HL-60/S4 treated with retinoic acid at 250 ng/mL for 4 days and 3 days (cell line): ENCODE results near the gene DHX34.
"Not testable (repeated sequence)": the region's sequence is repeated elsewhere in the genome, so short reads cannot be mapped to it uniquely, and the experiment has no call there.

Experiments
- in situ Hi-C: fragments of 300-500 bp; cut with MboI; formaldehyde crosslinking; loops from 2 replicates; pipeline ENCODE4 v1.7.0; 2022; ENCODE audit warnings: low sequenced_read_pairs

Gene DHX34

DNA sequence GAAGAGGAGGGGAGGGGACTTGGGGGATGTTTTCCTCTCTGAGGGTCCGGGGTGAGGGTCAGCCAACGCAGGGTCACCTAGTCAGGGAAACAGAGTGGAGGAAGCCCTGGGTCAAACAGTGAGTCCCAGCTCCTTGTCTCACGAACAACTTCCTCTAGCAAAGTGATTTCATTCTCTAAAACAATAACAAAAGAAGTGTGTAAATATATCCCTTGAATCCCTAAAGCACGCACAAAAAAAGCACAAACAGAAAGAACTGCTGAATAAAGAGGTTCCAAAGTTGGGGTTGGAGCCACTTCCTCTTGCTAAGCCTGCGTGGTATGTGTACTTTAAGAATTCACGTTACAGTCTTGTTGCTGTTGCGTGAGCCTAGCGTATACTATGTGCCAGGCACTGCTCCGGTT, 18.6 kb upstream of the DHX34 start:
- in situ Hi-C loops: no loop called here

DNA sequence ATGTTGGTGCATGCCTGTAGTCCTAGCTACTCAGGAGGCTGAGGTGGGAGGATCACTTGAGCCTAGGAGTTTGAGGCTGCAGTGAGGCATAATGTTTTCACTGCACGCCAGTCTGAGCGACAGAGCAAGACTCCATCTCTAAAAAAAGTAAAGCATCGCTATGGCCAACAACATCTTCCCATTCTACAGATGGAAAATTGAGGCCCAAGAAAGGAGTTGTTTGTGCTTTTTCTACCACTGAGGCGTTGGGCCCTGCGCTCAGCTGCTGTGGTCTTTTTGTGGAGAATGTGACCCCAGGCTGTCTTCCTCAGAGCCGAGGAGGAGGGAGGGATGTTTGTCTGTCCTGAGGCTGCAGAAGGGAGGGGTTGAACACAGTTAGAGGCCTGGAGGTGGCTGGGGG, 17.6 kb upstream of the DHX34 start:
- in situ Hi-C loops: no loop called here

DNA sequence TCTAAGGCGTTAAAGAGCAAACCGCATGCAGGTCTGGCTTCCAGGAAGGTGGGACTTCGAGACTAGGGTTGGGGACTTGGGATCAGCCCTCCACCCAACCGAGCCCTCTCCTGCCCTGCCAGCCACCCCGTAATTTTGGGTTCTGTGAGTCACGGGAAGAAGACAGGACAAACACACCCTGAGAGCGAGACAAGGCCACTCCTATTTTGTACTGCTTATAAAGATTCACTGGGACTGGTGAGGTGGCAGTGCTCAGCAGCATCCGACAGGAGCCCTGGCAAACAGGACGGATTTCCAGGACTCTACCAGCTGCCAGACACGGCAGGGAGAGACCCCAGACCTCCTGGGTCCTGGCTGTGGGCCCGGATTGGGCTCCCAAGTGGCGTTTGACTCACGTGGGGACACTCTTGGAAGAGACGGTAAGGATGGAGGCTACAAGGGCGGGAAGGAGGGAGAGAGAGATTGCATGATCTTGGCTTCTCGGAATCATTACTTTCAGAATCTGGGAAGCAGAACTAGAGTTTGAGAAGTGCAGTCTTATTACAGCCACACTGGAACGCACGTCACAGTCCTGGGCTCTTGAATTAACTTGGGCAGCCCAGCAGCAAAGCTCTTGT, 17.1 kb upstream of the DHX34 start, which contains the start of gene C5AR2:
Gene C5AR2 (plus strand): TSS at position 245 of the 617 bp plus-strand sequence. CDS start 8,625 bp downstream, outside the sequence.
- in situ Hi-C loops: no loop called here

- in situ Hi-C loops: not testable (repeated sequence)
Measured at GRCh38 chr19:47336765-47337718, 12.1 kb upstream of the DHX34 start.

GRCh38 chr19:47339196-47339880, 9.8 kb upstream of the DHX34 start:
- in situ Hi-C loops: no loop called here

DNA sequence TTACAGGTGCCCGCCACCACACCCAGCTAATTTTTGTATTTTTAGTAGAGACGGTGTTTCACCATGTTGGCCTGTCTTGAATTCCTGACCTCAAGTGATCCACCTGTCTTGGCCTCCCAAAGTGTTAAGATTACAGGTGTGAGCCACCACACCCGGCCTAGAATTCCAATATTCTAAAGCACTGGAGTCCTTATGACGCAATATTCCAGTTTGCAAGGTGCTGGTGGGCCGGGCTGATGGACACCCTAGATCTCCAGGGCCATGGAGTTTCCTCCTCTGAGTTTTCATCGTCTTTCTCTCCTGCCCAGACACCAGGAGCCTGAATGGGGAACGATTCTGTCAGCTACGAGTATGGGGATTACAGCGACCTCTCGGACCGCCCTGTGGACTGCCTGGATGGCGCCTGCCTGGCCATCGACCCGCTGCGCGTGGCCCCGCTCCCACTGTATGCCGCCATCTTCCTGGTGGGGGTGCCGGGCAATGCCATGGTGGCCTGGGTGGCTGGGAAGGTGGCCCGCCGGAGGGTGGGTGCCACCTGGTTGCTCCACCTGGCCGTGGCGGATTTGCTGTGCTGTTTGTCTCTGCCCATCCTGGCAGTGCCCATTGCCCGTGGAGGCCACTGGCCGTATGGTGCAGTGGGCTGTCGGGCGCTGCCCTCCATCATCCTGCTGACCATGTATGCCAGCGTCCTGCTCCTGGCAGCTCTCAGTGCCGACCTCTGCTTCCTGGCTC, 8.5 kb upstream of the DHX34 start:
- in situ Hi-C loops: no loop called here

- in situ Hi-C loops: no loop called here
Measured at GRCh38 chr19:47341734-47342133, 7.4 kb upstream of the DHX34 start.

DNA sequence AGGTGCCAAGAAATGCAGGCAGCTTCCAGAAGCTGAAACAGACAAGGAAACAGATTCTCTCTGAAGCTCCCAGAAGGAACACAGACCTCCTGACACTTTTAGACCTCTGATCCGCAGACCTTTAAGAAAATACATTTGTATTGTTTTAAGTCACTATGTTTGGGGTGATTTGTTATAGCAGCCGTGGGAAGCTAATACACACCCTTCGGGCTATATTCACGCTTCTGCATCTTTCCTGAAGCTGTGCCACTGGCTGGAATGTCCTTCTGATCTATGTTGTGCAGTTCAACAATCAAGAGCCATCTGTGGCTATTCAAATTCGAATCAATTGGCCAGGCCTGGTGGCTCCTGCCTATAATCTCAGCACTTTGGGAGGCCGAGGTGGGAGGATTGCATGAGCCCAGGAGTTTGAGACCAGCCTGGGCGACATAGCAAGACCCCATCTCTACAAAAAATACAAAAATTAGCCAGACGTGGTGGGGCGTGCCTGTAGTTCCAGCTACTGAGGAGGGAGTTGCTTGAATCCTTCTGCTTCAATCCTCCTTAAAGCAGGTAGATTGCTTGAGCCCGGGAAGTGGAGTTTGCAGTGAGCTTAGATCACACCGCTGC, 5.8 kb upstream of the DHX34 start:
- in situ Hi-C loops: no loop called here

GRCh38 chr19:47344425-47344824, 4.7 kb upstream of the DHX34 start:
- in situ Hi-C loops: no loop called here

DNA sequence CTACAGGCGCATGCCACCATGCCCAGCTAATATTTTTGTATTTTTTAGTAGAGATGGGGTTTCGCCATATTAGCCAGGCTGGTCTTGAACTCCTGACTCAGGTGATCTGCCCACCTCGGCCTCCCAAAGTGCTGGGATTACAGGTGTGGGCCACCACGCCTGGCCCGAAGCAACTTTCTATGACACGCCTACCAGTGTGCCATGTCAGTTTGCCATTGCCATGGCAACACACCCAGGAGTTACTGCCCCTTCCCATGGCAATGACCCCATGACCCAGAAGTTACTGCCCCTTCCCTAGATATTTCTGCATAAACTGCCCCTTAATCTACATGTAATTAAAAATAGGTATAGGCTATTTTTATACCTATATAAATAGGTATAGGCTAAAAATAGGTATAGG, 3.1 kb upstream of the DHX34 start:
- in situ Hi-C loops: not testable (repeated sequence)

GRCh38 chr19:47350630-47351029, 1.5 kb downstream of the DHX34 start:
- in situ Hi-C loops: no loop called here

GRCh38 chr19:47351548-47351947, 2.4 kb downstream of the DHX34 start:
- in situ Hi-C loops: no loop called here

GRCh38 chr19:47352095-47352494, 3.0 kb downstream of the DHX34 start:
- in situ Hi-C loops: no loop called here

- in situ Hi-C loops: no loop called here
Measured at GRCh38 chr19:47353307-47353712, 4.2 kb downstream of the DHX34 start.

GRCh38 chr19:47356900-47357299, 7.8 kb downstream of the DHX34 start:
- in situ Hi-C loops: no loop called here

- in situ Hi-C loops: no loop called here
Measured at GRCh38 chr19:47357788-47358680, 8.9 kb downstream of the DHX34 start.

- in situ Hi-C loops: no loop called here
Measured at GRCh38 chr19:47358936-47359335, 9.8 kb downstream of the DHX34 start.

DNA sequence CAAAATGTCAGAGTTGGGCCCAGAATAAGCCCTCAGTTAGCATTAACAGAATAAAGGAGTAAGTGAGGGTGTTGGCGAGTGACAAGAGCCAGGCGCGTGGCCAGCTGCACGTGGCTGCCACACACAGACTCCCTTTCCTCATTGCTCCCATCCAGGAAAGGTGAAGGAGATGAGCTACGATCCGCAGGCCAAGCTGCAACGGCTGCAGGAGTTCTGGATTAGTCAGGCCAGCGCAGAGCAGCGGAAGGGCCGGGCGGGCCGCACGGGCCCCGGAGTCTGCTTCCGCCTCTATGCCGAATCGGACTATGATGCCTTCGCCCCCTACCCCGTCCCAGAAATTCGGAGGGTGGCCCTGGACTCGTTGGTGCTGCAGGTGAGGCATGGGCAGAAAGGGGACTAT, 13.2 kb downstream of the DHX34 start:
- in situ Hi-C loops: no loop called here

- in situ Hi-C loops: no loop called here
Measured at GRCh38 chr19:47363758-47364531, 14.8 kb downstream of the DHX34 start.
